Upper lobe of right lung (tissue), 1 donor: ENCODE measurements around the gene POLR2H. TPM values are rescaled to one million over a fixed set of nuclear protein-coding genes. Genes with fewer than 3 reads are reported as not detected.
A peak's percentile ranks its signal among the peaks of the same experiment; 100 is the strongest.
"Not testable (repeated sequence)": the region's sequence is repeated elsewhere in the genome, so short reads cannot be mapped to it uniquely, and the experiment has no call there.

Experiments used
- ATAC-seq: fragments of 200-7000 bp; cut with Tn5 transposase; one replicate; pipeline ENCODE4 v1.9.1; 2020; ENCODE audit warnings: mild to moderate bottlenecking, moderate library complexity
- DNase-seq: peaks from one replicate; pipeline ENCODE4 v3.0.0-alpha.2; 2020
- H3K27ac ChIP-seq: fragments of 200-600 bp; one replicate; pipeline ENCODE4 v1.8.0; 2022
- H3K27me3 ChIP-seq: fragments of 200-600 bp; one replicate; pipeline ENCODE4 v1.8.0; 2022; ENCODE audit warnings: mild to moderate bottlenecking
- H3K36me3 ChIP-seq: fragments of 200-600 bp; one replicate; pipeline ENCODE4 v1.8.0; 2022
- H3K4me1 ChIP-seq: fragments of 200-600 bp; one replicate; pipeline ENCODE4 v1.8.0; 2022
- H3K4me3 ChIP-seq: fragments of 200-600 bp; one replicate; pipeline ENCODE4 v1.8.0; 2022; ENCODE audit warnings: mild to moderate bottlenecking
- H3K9me3 ChIP-seq: fragments of 200-600 bp; one replicate; pipeline ENCODE4 v1.8.0; 2022
- CTCF ChIP-seq: fragments of 200-600 bp; IDR thresholded peaks from one replicate; pipeline ENCODE4 v1.8.0; 2022; ENCODE audit warnings: antibody characterized with exemption
- intact Hi-C: fragments of 100-400 bp; cut with DNase I; formaldehyde crosslinking; loops from one replicate; pipeline ENCODE4 v1.11.0; 2022
- total RNA-seq: library from RNA; stranded (reverse); fragmentation: NEBNext Ultra II Directional; extraction: Animal tissue kit (Norgen Biotek cat#: 25700); gene quantifications from one replicate; pipeline ENCODE4 v1.2.1, GENCODE V29; 2021
- donor health status: DM: no; HTN: yes; CAD: no; lungs with severe emphysema.

The POLR2H gene
- total RNA-seq, 1 donor from 2014 or later: 63.2 TPM

- no peak for TF ChIP-seq CTCF
- no peaks in the 10 kb centered on the region for H3K27me3 ChIP-seq
- no peaks in the 10 kb centered on the region for H3K9me3 ChIP-seq
- H3K36me3 ChIP-seq: peaks cover 36% of the 10 kb centered on the region
- intact Hi-C loops: no loop called here
- ATAC-seq (no peak), DNase-seq (no peak)
- peak overlapping the region; percentile 89 for H3K27ac ChIP-seq
- peaks cover 26% of the 10 kb centered on the region for H3K4me1 ChIP-seq
- peak overlapping the region; percentile 21 for H3K4me3 ChIP-seq
Observed at GRCh38 chr3:184339001-184339400, 22.5 kb upstream of the POLR2H start.

- intact Hi-C loops, H3K9me3 ChIP-seq, DNase-seq, H3K4me3 ChIP-seq, ATAC-seq, H3K27me3 ChIP-seq, H3K27ac ChIP-seq: not testable (repeated sequence)
- Histone ChIP-seq H3K4me1 (peaks cover 26% of the 10 kb centered on the region), H3K36me3 (peaks cover 34% of the 10 kb centered on the region)
Observed at GRCh38 chr3:184339451-184340135, 21.9 kb upstream of the POLR2H start.

- Histone ChIP-seq H3K4me3 (no peak overlapping the region), H3K27me3 (no peaks in the 10 kb centered on the region), H3K9me3 (no peaks in the 10 kb centered on the region), H3K4me1 (peaks cover 29% of the 10 kb centered on the region), H3K27ac (peak overlapping the region; percentile 6), H3K36me3 (peaks cover 35% of the 10 kb centered on the region)
- DNase-seq (peak; percentile 91), ATAC-seq (peak; percentile 78)
- intact Hi-C loops: no loop called here
- no peak for TF ChIP-seq CTCF
Observed at GRCh38 chr3:184341925-184342324, 19.6 kb upstream of the POLR2H start.

GRCh38 chr3:184343200-184343876 lies 18.2 kb upstream of the POLR2H start:
- Histone ChIP-seq H3K4me1 (peaks cover 15% of the 10 kb centered on the region), H3K9me3 (no peaks in the 10 kb centered on the region), H3K27ac (no peak overlapping the region), H3K4me3 (no peak overlapping the region), H3K27me3 (no peaks in the 10 kb centered on the region), H3K36me3 (peaks cover 35% of the 10 kb centered on the region)
- no peak for DNase-seq
- intact Hi-C loops: no loop called here
- ATAC-seq: no peak
- TF ChIP-seq CTCF: no peak

GRCh38 chr3:184344579-184345316 lies 16.8 kb upstream of the POLR2H start:
- no peak for DNase-seq
- TF ChIP-seq CTCF: no peak
- ATAC-seq: no peak
- Histone ChIP-seq H3K4me3 (no peak overlapping the region), H3K4me1 (peaks cover 8% of the 10 kb centered on the region), H3K9me3 (no peaks in the 10 kb centered on the region), H3K36me3 (peaks cover 35% of the 10 kb centered on the region), H3K27me3 (no peaks in the 10 kb centered on the region), H3K27ac (no peak overlapping the region)
- intact Hi-C loops: no loop called here
